Gastrocnemius medialis (tissue), 4 donors: ENCODE measurements around the gene SESTD1.

Experiments used
- POLR2A ChIP-seq, 2 donors: fragments of 450-650 bp; IDR thresholded peaks; one replicate each; pipeline ENCODE4 v1.6.1; 2017; ENCODE audit warnings: antibody characterized with exemption in 2 of 2, mild to moderate bottlenecking in 2 of 2, moderate library complexity in 2 of 2
- TF ChIP-seq, protein P1 (sequence below), 5 experiments: fragments of 450-650 bp in 3 of 5; fragments of 200-600 bp in 2 of 5; sonication (generic) in 2 of 5; IDR thresholded peaks in 4 of 5; conservative IDR thresholded peaks in 1 of 5; 1 replicate in 4 of 5; 2 replicates in 1 of 5; pipeline ENCODE4 v1.5.1; 2016 to 2019; ENCODE audit warnings: antibody characterized with exemption in 5 of 5, mild to moderate bottlenecking in 3 of 5, moderate library complexity in 3 of 5

DNA sequence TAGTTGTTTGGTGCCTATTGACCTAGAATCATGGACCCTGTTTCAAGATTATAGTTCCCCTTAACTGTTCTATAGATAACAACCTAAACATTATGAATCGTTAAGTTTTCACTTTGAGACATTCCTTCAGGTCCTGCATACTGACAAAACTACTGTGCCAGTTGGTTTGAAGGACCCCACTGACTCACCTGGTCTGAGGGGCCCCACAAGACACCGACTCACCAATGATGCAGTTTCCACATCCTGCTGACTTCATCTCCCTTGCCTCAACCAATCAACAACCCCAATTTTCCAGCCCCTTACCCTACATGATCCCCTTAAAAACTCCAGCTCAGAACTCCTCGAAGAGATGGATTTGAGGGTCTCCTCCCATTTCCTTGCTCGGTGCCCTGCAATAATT, 125.1 kb downstream of the SESTD1 start:
- TF ChIP-seq, protein P1, sequence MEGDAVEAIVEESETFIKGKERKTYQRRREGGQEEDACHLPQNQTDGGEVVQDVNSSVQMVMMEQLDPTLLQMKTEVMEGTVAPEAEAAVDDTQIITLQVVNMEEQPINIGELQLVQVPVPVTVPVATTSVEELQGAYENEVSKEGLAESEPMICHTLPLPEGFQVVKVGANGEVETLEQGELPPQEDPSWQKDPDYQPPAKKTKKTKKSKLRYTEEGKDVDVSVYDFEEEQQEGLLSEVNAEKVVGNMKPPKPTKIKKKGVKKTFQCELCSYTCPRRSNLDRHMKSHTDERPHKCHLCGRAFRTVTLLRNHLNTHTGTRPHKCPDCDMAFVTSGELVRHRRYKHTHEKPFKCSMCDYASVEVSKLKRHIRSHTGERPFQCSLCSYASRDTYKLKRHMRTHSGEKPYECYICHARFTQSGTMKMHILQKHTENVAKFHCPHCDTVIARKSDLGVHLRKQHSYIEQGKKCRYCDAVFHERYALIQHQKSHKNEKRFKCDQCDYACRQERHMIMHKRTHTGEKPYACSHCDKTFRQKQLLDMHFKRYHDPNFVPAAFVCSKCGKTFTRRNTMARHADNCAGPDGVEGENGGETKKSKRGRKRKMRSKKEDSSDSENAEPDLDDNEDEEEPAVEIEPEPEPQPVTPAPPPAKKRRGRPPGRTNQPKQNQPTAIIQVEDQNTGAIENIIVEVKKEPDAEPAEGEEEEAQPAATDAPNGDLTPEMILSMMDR (IDR thresholded peaks at IDR 0.05 in 4 of 5, conservative IDR thresholded peaks at IDR 0.05 in 1 of 5) = no peak
- no peak for TF ChIP-seq POLR2A (IDR thresholded peaks at IDR 0.05)
